A673 (cell line): Measurements from ENCODE around the gene MED10.

Experiments used
- EZH2 ChIP-seq: fragments of 200-600 bp; sonication (generic); IDR thresholded peaks from 2 replicates; pipeline ENCODE4 v1.6.1; 2017; ENCODE audit warnings: borderline replicate concordance, low read depth, mild to moderate bottlenecking, mixed read lengths, antibody characterized with exemption, low read length; ENCODE audit not compliant: poor library complexity, severe bottlenecking
- TF ChIP-seq, protein P1 (sequence below): fragments of 300-800, 200-600 bp; sonication (generic); conservative IDR thresholded peaks from 2 replicates; pipeline ENCODE4 v1.5.1; 2017; ENCODE audit warnings: low read depth, mild to moderate bottlenecking, antibody characterized with exemption, low read length, moderate library complexity, mixed read lengths

GRCh38 chr5:6399980-6400910 is 21.9 kb upstream of the MED10 start:
- TF ChIP-seq, protein P1, sequence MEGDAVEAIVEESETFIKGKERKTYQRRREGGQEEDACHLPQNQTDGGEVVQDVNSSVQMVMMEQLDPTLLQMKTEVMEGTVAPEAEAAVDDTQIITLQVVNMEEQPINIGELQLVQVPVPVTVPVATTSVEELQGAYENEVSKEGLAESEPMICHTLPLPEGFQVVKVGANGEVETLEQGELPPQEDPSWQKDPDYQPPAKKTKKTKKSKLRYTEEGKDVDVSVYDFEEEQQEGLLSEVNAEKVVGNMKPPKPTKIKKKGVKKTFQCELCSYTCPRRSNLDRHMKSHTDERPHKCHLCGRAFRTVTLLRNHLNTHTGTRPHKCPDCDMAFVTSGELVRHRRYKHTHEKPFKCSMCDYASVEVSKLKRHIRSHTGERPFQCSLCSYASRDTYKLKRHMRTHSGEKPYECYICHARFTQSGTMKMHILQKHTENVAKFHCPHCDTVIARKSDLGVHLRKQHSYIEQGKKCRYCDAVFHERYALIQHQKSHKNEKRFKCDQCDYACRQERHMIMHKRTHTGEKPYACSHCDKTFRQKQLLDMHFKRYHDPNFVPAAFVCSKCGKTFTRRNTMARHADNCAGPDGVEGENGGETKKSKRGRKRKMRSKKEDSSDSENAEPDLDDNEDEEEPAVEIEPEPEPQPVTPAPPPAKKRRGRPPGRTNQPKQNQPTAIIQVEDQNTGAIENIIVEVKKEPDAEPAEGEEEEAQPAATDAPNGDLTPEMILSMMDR: no peak
- no peak for TF ChIP-seq EZH2
